ENCODE data around the gene HAUS5.

HAUS5 gene

GRCh38 chr19:35663981-35664380 lies 51.4 kb downstream of the HAUS5 start:
- DNase-seq, result no peak
- peaks cover 9% of the 10 kb centered on the region for H3K27me3 Mint-ChIP-seq
- peaks cover 12% of the 10 kb centered on the region for H3K36me3 Mint-ChIP-seq
- no peak overlapping the region for H3K27ac Mint-ChIP-seq
- no peaks in the 10 kb centered on the region for H3K4me1 Mint-ChIP-seq
- no peak overlapping the region for H3K4me3 Mint-ChIP-seq
- H3K9me3 Mint-ChIP-seq, result no peaks in the 10 kb centered on the region
- CTCF ChIA-PET, result interaction anchor here (1.7 kb wide), 1 partner anchor 115 kb away, joined by 4 read pairs; no protein-coding TSS in a partner anchor

- H3K36me3 Mint-ChIP-seq, result peaks cover 7% of the 10 kb centered on the region
- no peaks in the 10 kb centered on the region for H3K4me1 Mint-ChIP-seq
- no peak overlapping the region for H3K27ac Mint-ChIP-seq
- CTCF ChIA-PET, result interaction anchor here (1.7 kb wide), 1 partner anchor 116 kb away, joined by 4 read pairs; no protein-coding TSS in a partner anchor
- peaks cover 21% of the 10 kb centered on the region for H3K27me3 Mint-ChIP-seq
- no peak overlapping the region for H3K4me3 Mint-ChIP-seq
- no peak for DNase-seq
- no peaks in the 10 kb centered on the region for H3K9me3 Mint-ChIP-seq
Observed at GRCh38 chr19:35665157-35665556, 52.6 kb downstream of the HAUS5 start.

- H3K4me1 Mint-ChIP-seq, result no peaks in the 10 kb centered on the region
- peaks cover 7% of the 10 kb centered on the region for H3K36me3 Mint-ChIP-seq
- peaks cover 23% of the 10 kb centered on the region for H3K27me3 Mint-ChIP-seq
- DNase-seq, result no peak
- H3K4me3 Mint-ChIP-seq, result no peak overlapping the region
- no peaks in the 10 kb centered on the region for H3K9me3 Mint-ChIP-seq
- CTCF ChIA-PET, result no interaction called here
- H3K27ac Mint-ChIP-seq, result no peak overlapping the region
Observed at GRCh38 chr19:35665604-35666003, 53.1 kb downstream of the HAUS5 start.

GRCh38 chr19:35666251-35666913 lies 53.8 kb downstream of the HAUS5 start, which contains the start of gene UPK1A:
Gene UPK1A, plus strand, starts transcription at chr19:35666517. Its CDS starts 296 bp downstream, at chr19:35666813.
- no peak within 1 kb of the TSS for H3K27ac Mint-ChIP-seq
- H3K9me3 Mint-ChIP-seq, result no peaks in the 10 kb centered on the region
- CTCF ChIA-PET, result no interaction called here
- peaks cover 7% of the 10 kb centered on the region for H3K36me3 Mint-ChIP-seq
- H3K4me1 Mint-ChIP-seq, result no peaks in the 10 kb centered on the region
- H3K4me3 Mint-ChIP-seq, result no peak within 1 kb of the TSS
- H3K27me3 Mint-ChIP-seq, result peaks cover 31% of the 10 kb centered on the region
- DNase-seq, result no peak

- Mint-ChIP-seq H3K9me3 (no peaks in the 10 kb centered on the region), H3K27me3 (peaks cover 54% of the 10 kb centered on the region), H3K4me3 (no peak overlapping the region), H3K4me1 (peaks cover 11% of the 10 kb centered on the region), H3K36me3 (peaks cover 1% of the 10 kb centered on the region), H3K27ac (no peak overlapping the region)
- CTCF ChIA-PET, result no interaction called here
- no peak for DNase-seq
Observed at GRCh38 chr19:35669566-35669965, 57.0 kb downstream of the HAUS5 start.

GRCh38 chr19:35669974-35670373 lies 57.4 kb downstream of the HAUS5 start:
- Mint-ChIP-seq H3K4me1 (peaks cover 11% of the 10 kb centered on the region), H3K9me3 (no peaks in the 10 kb centered on the region), H3K4me3 (no peak overlapping the region), H3K36me3 (peaks cover 1% of the 10 kb centered on the region), H3K27ac (no peak overlapping the region), H3K27me3 (peaks cover 56% of the 10 kb centered on the region)
- CTCF ChIA-PET, result no interaction called here
- DNase-seq, result no peak

- H3K27me3 Mint-ChIP-seq, result peaks cover 61% of the 10 kb centered on the region
- H3K9me3 Mint-ChIP-seq, result no peaks in the 10 kb centered on the region
- peaks cover 11% of the 10 kb centered on the region for H3K4me1 Mint-ChIP-seq
- H3K36me3 Mint-ChIP-seq, result peaks cover 1% of the 10 kb centered on the region
- no peak overlapping the region for H3K27ac Mint-ChIP-seq
- CTCF ChIA-PET, result no interaction called here
- no peak overlapping the region for H3K4me3 Mint-ChIP-seq
- no peak for DNase-seq
Observed at GRCh38 chr19:35670686-35671085, 58.2 kb downstream of the HAUS5 start.

- peaks cover 11% of the 10 kb centered on the region for H3K4me1 Mint-ChIP-seq
- no peak for DNase-seq
- no peak overlapping the region for H3K27ac Mint-ChIP-seq
- H3K4me3 Mint-ChIP-seq, result no peak overlapping the region
- CTCF ChIA-PET, result no interaction called here
- H3K9me3 Mint-ChIP-seq, result no peaks in the 10 kb centered on the region
- peaks cover 1% of the 10 kb centered on the region for H3K36me3 Mint-ChIP-seq
- peaks cover 69% of the 10 kb centered on the region for H3K27me3 Mint-ChIP-seq
Observed at GRCh38 chr19:35671818-35672217, 59.3 kb downstream of the HAUS5 start.

- Mint-ChIP-seq H3K36me3 (peaks cover 1% of the 10 kb centered on the region), H3K9me3 (no peaks in the 10 kb centered on the region), H3K27me3 (peaks cover 72% of the 10 kb centered on the region), H3K27ac (peak overlapping the region; percentile 72), H3K4me1 (peaks cover 11% of the 10 kb centered on the region), H3K4me3 (peak overlapping the region; percentile 77)
- CTCF ChIA-PET, result interaction anchor here (0.9 to 1.4 kb wide), 2 partner anchors 19 to 25 kb away, joined by 3 to 4 read pairs; partner anchors contain the start of gene COX6B1
- peak; percentile 66 for DNase-seq
Observed at GRCh38 chr19:35673121-35673804, 60.7 kb downstream of the HAUS5 start.
